Activated CD4-positive, alpha-beta T cell treated with anti-CD3 and anti-CD28 coated beads, Interleukin-2, amount 10 ng/mL, durations not matched to agents 7 days and 5 days (primary cell): ENCODE measurements around the gene TRAF3. TPM values are rescaled to one million over a fixed set of nuclear protein-coding genes. Genes with fewer than 3 reads are reported as not detected.

Experiments used
- CTCF ChIA-PET: fragments of 350-600 bp; sonication (Branson Sonifier 250); formaldehyde crosslinking; loops from one replicate; lab custom pipeline; 2021; ENCODE audit warnings: antibody characterized with exemption; lab: Charles Lee
- POLR2A ChIA-PET: fragments of 350-600 bp; sonication (Branson Sonifier 250); formaldehyde crosslinking; loops from one replicate; lab custom pipeline; 2021; ENCODE audit warnings: antibody characterized with exemption; lab: Charles Lee
- DNase-seq: peaks from one replicate; pipeline ENCODE4 v3.0.0-alpha.2; 2020
- H3K27ac Mint-ChIP-seq: one replicate; pipeline ENCODE4 v1.8.0; 2021; ENCODE audit warnings: mild to moderate bottlenecking, moderate library complexity, mixed read lengths
- H3K27me3 Mint-ChIP-seq: one replicate; pipeline ENCODE4 v1.8.0; 2021; ENCODE audit warnings: mixed read lengths
- H3K36me3 Mint-ChIP-seq: one replicate; pipeline ENCODE4 v1.8.0; 2021; ENCODE audit warnings: low read depth, mixed read lengths
- H3K4me1 Mint-ChIP-seq: one replicate; pipeline ENCODE4 v1.8.0; 2021; ENCODE audit warnings: mixed read lengths
- H3K4me3 Mint-ChIP-seq: one replicate; pipeline ENCODE4 v1.8.0; 2021; ENCODE audit warnings: mild to moderate bottlenecking, moderate library complexity, mixed read lengths
- H3K9me3 Mint-ChIP-seq: one replicate; pipeline ENCODE4 v1.8.0; 2021; ENCODE audit warnings: mixed read lengths
- total RNA-seq, 2 experiments: library from RNA; stranded (reverse); gene quantifications; one replicate each; pipeline ENCODE4 v1.2.3, GENCODE V29; 2021

TRAF3 gene
- total RNA-seq, 2 experiments from 2014 or later = 38.9 to 40.2 TPM

- no peaks in the 10 kb centered on the region for H3K36me3 Mint-ChIP-seq
- H3K27me3 Mint-ChIP-seq = no peaks in the 10 kb centered on the region
- DNase-seq = no peak
- H3K4me3 Mint-ChIP-seq = no peak overlapping the region
- POLR2A ChIA-PET = no interaction called here
- H3K27ac Mint-ChIP-seq = no peak overlapping the region
- H3K9me3 Mint-ChIP-seq = no peaks in the 10 kb centered on the region
- CTCF ChIA-PET = no interaction called here
- no peaks in the 10 kb centered on the region for H3K4me1 Mint-ChIP-seq
Observed at GRCh38 chr14:102939820-102940561, 162.7 kb downstream of the TRAF3 start.

- ChIA-PET CTCF (no interaction called here), POLR2A (no interaction called here)
- H3K9me3 Mint-ChIP-seq = no peaks in the 10 kb centered on the region
Observed at GRCh38 chr14:102940729-102941362, 163.6 kb downstream of the TRAF3 start.

GRCh38 chr14:102941419-102942011 lies 164.3 kb downstream of the TRAF3 start:
- POLR2A ChIA-PET = no interaction called here
- peaks cover 3% of the 10 kb centered on the region for H3K4me1 Mint-ChIP-seq
- H3K9me3 Mint-ChIP-seq = no peaks in the 10 kb centered on the region
- no peak overlapping the region for H3K4me3 Mint-ChIP-seq
- no peaks in the 10 kb centered on the region for H3K27me3 Mint-ChIP-seq
- H3K36me3 Mint-ChIP-seq = no peaks in the 10 kb centered on the region
- CTCF ChIA-PET = no interaction called here
- H3K27ac Mint-ChIP-seq = no peak overlapping the region
- no peak for DNase-seq

More at GRCh38 chr14:102940729-102941362, 163.6 kb downstream of the TRAF3 start:
- no peaks in the 10 kb centered on the region for H3K4me1 Mint-ChIP-seq
- no peak overlapping the region for H3K27ac Mint-ChIP-seq
- H3K36me3 Mint-ChIP-seq = no peaks in the 10 kb centered on the region
- no peak overlapping the region for H3K4me3 Mint-ChIP-seq
- DNase-seq = no peak
- H3K27me3 Mint-ChIP-seq = no peaks in the 10 kb centered on the region

GRCh38 chr14:102942069-102942468 lies 164.8 kb downstream of the TRAF3 start:
- no peaks in the 10 kb centered on the region for H3K27me3 Mint-ChIP-seq
- POLR2A ChIA-PET = no interaction called here
- CTCF ChIA-PET = interaction anchor here (1.2 kb wide), 1 partner anchor 9 kb away, joined by 3 read pairs; no protein-coding TSS in a partner anchor
- no peaks in the 10 kb centered on the region for H3K9me3 Mint-ChIP-seq
- DNase-seq = no peak
- H3K36me3 Mint-ChIP-seq = no peaks in the 10 kb centered on the region
- peaks cover 8% of the 10 kb centered on the region for H3K4me1 Mint-ChIP-seq
- no peak overlapping the region for H3K27ac Mint-ChIP-seq
- H3K4me3 Mint-ChIP-seq = no peak overlapping the region

GRCh38 chr14:102943454-102943853 lies 166.2 kb downstream of the TRAF3 start:
- no peaks in the 10 kb centered on the region for H3K27me3 Mint-ChIP-seq
- H3K4me1 Mint-ChIP-seq = peaks cover 16% of the 10 kb centered on the region
- no peak overlapping the region for H3K27ac Mint-ChIP-seq
- ChIA-PET CTCF (interaction anchor here (1.1 to 1.2 kb wide), 2 partner anchors 8 to 11 kb away, joined by 3 to 5 read pairs; no protein-coding TSS in a partner anchor), POLR2A (no interaction called here)
- no peaks in the 10 kb centered on the region for H3K9me3 Mint-ChIP-seq
- no peak overlapping the region for H3K4me3 Mint-ChIP-seq
- DNase-seq = no peak
- H3K36me3 Mint-ChIP-seq = no peaks in the 10 kb centered on the region

- Mint-ChIP-seq H3K4me1 (peaks cover 20% of the 10 kb centered on the region), H3K27ac (no peak overlapping the region), H3K36me3 (no peaks in the 10 kb centered on the region), H3K9me3 (no peaks in the 10 kb centered on the region), H3K27me3 (no peaks in the 10 kb centered on the region), H3K4me3 (no peak overlapping the region)
- POLR2A ChIA-PET = no interaction called here
- CTCF ChIA-PET = interaction anchor here (1.1 kb wide), 1 partner anchor 9 kb away, joined by 5 read pairs; no protein-coding TSS in a partner anchor
- DNase-seq = no peak
Observed at GRCh38 chr14:102943979-102944378, 166.7 kb downstream of the TRAF3 start.

GRCh38 chr14:102944448-102945330 lies 167.4 kb downstream of the TRAF3 start:
- no peak overlapping the region for H3K27ac Mint-ChIP-seq
- H3K36me3 Mint-ChIP-seq = peaks cover 3% of the 10 kb centered on the region
- H3K27me3 Mint-ChIP-seq = no peaks in the 10 kb centered on the region
- no peak for DNase-seq
- CTCF ChIA-PET = interaction anchor here (1.1 to 1.7 kb wide), 2 partner anchors 9 kb away, joined by 5 to 8 read pairs; no protein-coding TSS in a partner anchor
- no peak overlapping the region for H3K4me3 Mint-ChIP-seq
- H3K9me3 Mint-ChIP-seq = no peaks in the 10 kb centered on the region
- POLR2A ChIA-PET = no interaction called here
- H3K4me1 Mint-ChIP-seq = peaks cover 28% of the 10 kb centered on the region

- Mint-ChIP-seq H3K4me1 (peaks cover 30% of the 10 kb centered on the region), H3K27ac (no peak overlapping the region), H3K9me3 (no peaks in the 10 kb centered on the region), H3K27me3 (no peaks in the 10 kb centered on the region), H3K36me3 (peaks cover 3% of the 10 kb centered on the region), H3K4me3 (no peak overlapping the region)
- CTCF ChIA-PET = interaction anchor here (1.7 kb wide), 1 partner anchor 10 kb away, joined by 8 read pairs; no protein-coding TSS in a partner anchor
- POLR2A ChIA-PET = interaction anchor here (0.6 kb wide), 1 partner anchor 68 kb away, joined by 3 read pairs; no protein-coding TSS in a partner anchor
- no peak for DNase-seq
Observed at GRCh38 chr14:102945346-102946130, 168.3 kb downstream of the TRAF3 start.

GRCh38 chr14:102947321-102948103 lies 170.3 kb downstream of the TRAF3 start:
- no peak overlapping the region for H3K4me3 Mint-ChIP-seq
- no peaks in the 10 kb centered on the region for H3K27me3 Mint-ChIP-seq

GRCh38 chr14:102948698-102949061 lies 171.4 kb downstream of the TRAF3 start:
- Mint-ChIP-seq H3K27ac (peak overlapping the region; percentile 85), H3K27me3 (no peaks in the 10 kb centered on the region), H3K4me3 (no peak overlapping the region), H3K36me3 (peaks cover 3% of the 10 kb centered on the region), H3K4me1 (peaks cover 30% of the 10 kb centered on the region), H3K9me3 (no peaks in the 10 kb centered on the region)
- CTCF ChIA-PET = interaction anchor here (1.1 kb wide), 1 partner anchor 9 kb away, joined by 3 read pairs; no protein-coding TSS in a partner anchor
- no peak for DNase-seq
- POLR2A ChIA-PET = no interaction called here

More at GRCh38 chr14:102947321-102948103, 170.3 kb downstream of the TRAF3 start:
- H3K27ac Mint-ChIP-seq = peak overlapping the region; percentile 89
- no peak for DNase-seq
- ChIA-PET POLR2A (no interaction called here), CTCF (interaction anchor here (1.0 kb wide), 1 partner anchor 25 kb away, joined by 3 read pairs; no protein-coding TSS in a partner anchor)
- peaks cover 30% of the 10 kb centered on the region for H3K4me1 Mint-ChIP-seq
- H3K9me3 Mint-ChIP-seq = no peaks in the 10 kb centered on the region
- H3K36me3 Mint-ChIP-seq = peaks cover 3% of the 10 kb centered on the region
